Activated naive CD8-positive, alpha-beta T cell treated with anti-CD3 and anti-CD28 coated beads, Interleukin-2, amount 50 U/mL, for 24 hours (primary cell): ENCODE data around the gene EMILIN1.
A peak's percentile ranks its signal among the peaks of the same experiment; 100 is the strongest.

Experiments
- ATAC-seq: fragments of 150-1000 bp; cut with Tn5 transposase; one replicate; pipeline ENCODE4 v1.10.0; 2021
- DNase-seq: peaks from one replicate; pipeline ENCODE4 v3.0.0; 2021
- H3K27ac Mint-ChIP-seq: one replicate; pipeline ENCODE4 v1.8.0; 2021; ENCODE audit warnings: mild to moderate bottlenecking, mixed read lengths
- H3K27me3 Mint-ChIP-seq: one replicate; pipeline ENCODE4 v1.8.0; 2021; ENCODE audit warnings: mixed read lengths
- H3K36me3 Mint-ChIP-seq: one replicate; pipeline ENCODE4 v1.8.0; 2021; ENCODE audit warnings: low read depth, mixed read lengths
- H3K4me1 Mint-ChIP-seq: one replicate; pipeline ENCODE4 v1.8.0; 2021; ENCODE audit warnings: mixed read lengths
- H3K4me3 Mint-ChIP-seq: one replicate; pipeline ENCODE4 v1.8.0; 2021; ENCODE audit warnings: mild to moderate bottlenecking, moderate library complexity, mixed read lengths
- H3K9me3 Mint-ChIP-seq: one replicate; pipeline ENCODE4 v1.8.0; 2021; ENCODE audit warnings: mixed read lengths

The EMILIN1 gene

DNA sequence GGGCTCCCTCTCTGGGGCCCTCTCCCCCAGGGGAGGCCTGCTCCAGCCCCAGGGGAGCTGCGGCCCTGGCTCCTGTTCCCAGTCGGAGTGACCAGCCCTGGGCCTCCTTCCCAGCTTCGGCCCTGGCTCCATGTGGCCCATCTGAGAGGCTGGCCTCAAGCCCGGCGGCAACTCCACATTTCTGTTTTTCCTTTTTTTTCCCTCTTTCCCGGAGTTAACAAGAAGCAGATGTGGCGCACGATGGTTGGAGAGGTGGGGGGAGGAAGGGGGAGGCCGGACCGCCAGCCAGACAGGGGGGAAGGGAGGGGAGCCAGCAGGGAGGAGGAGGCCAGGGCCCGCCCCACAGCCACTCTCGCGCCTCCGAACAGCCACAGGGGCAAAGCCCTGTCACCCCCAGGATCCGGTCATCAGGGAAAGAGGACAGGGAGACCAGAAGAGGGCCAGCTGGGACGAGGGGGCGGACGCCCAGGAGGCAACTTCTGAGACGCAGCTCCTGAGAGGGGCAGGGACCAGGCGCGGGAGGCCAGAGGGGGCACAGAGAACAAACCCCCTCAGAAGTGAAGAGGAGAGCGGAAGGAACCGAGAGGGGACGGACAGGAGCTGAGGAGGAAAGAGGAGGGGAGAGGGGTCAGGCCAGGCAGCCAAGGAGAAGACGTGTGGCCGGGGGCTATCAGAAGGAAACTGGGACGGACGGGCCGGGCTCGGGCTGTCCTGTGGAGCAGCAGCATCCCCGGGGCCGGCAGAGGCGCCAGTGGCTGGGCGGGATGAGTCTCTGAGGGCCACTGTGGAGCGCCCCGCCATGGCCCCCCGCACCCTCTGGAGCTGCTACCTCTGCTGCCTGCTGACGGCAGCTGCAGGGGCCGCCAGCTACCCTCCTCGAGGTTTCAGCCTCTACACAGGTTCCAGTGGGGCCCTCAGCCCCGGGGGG lies at the start of gene EMILIN1:
TSS of gene EMILIN1 (plus strand) at position 349 of the 928 bp plus-strand sequence. CDS start at position 800, 451 bp downstream.
- DNase-seq, result no peak
- Mint-ChIP-seq H3K27me3 (no peaks in the 10 kb centered on the region), H3K27ac (no peak within 1 kb of the TSS), H3K4me1 (peaks cover 50% of the 10 kb centered on the region), H3K36me3 (no peaks in the 10 kb centered on the region), H3K4me3 (no peak within 1 kb of the TSS), H3K9me3 (no peaks in the 10 kb centered on the region)
- ATAC-seq, result no peak

DNA sequence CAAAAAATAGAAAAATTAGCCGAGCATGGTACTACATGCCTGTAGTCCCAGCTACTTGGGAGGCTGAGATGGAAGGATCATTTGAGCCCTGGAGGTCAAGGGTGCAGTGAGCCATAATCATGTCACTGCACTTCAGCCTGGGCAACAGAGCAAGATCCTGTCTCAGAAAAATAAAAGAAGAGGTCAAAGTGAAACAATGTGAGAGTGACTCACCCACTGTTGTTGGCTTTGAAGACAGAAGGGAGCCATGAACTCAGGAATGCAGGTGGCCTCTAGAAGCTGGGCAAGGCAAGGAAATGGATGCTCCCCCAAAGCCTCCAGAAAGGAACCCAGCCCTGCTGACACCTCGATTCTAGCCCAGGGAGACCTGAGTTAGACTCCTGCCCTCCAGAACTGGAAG lies 49.4 kb upstream of the EMILIN1 start:
- H3K27me3 Mint-ChIP-seq, result no peaks in the 10 kb centered on the region
- peaks cover 12% of the 10 kb centered on the region for H3K36me3 Mint-ChIP-seq
- ATAC-seq (no peak), DNase-seq (no peak)
- H3K4me1 Mint-ChIP-seq, result peaks cover 19% of the 10 kb centered on the region
- H3K27ac Mint-ChIP-seq, result no peak overlapping the region
- no peak overlapping the region for H3K4me3 Mint-ChIP-seq
- H3K9me3 Mint-ChIP-seq, result no peaks in the 10 kb centered on the region

DNA sequence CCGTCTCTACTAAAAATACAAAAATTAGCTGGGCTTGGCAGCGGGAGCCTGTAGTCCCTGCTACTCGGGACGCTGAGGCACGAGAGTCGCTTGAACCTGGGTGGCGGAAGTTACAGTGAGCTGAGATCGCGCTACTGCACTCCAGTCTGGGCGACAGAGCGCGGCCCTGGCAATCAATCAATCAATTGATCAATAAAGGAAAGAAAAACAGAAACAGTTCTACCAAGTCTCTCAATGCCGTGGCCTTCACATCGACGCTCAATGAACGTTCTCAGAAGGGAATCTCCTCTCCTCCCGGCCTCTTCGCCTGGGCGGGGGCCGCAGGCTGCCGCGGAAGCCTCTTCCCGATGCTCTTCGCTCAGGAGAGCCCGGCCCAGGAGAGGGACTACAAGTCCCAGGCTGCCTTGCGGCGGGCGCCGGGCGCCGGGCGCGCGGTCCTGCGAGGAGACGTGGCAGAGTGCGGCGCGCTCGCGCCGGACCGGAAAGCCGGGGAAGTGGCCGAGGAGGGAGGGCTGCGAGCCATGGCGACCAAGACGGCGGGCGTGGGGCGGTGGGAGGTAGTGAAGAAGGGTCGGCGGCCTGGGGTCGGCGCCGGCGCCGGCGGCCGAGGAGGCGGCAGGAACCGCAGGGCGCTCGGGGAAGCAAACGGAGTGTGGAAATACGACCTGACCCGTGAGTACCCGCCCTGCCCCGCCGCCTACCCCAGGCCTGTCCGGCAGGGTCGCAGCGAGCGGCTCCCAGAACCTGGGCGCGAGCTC lies 45.7 kb upstream of the EMILIN1 start, which contains the start of gene TMEM214:
TSS of gene TMEM214 (plus strand) at position 471 of the 758 bp plus-strand sequence. CDS start at position 522, 51 bp downstream.
- H3K4me3 Mint-ChIP-seq, result peak within 1 kb of the TSS; percentile 95
- peaks cover 35% of the 10 kb centered on the region for H3K36me3 Mint-ChIP-seq
- DNase-seq, result peak; percentile 86
- H3K4me1 Mint-ChIP-seq, result peaks cover 28% of the 10 kb centered on the region
- peak; percentile 99 for ATAC-seq
- no peaks in the 10 kb centered on the region for H3K9me3 Mint-ChIP-seq
- H3K27ac Mint-ChIP-seq, result peak within 1 kb of the TSS; percentile 91
- H3K27me3 Mint-ChIP-seq, result no peaks in the 10 kb centered on the region

DNA sequence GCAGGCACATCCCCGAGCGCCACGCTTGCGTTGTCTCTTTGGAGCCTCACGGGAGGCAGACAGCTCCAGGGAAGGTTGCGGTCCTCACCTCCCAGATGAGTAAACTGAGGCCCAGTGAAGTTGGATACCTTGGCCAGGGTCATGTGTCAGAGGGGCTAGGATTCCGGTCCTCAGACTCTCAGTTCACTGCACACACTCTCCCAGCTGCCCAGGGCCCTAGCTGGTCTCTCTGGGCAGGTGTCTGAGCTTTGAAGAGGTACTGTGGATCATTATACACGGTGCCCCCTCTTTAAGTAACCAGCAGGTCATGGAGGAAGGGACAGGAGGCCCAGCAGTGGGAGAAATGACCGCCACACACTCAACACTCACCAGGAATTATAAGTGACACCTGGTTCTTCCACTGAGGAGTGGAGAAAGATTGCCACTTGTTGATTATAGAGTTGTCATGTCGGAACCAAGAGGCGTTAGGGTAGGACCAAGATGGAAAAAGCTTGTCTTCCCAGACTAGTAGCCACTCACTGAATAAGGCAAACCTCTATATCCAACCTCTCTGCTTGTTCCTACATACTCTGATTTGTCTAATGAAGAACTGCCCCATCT lies 45.1 kb upstream of the EMILIN1 start:
- Mint-ChIP-seq H3K36me3 (peaks cover 39% of the 10 kb centered on the region), H3K4me1 (peaks cover 28% of the 10 kb centered on the region), H3K27ac (peak overlapping the region; percentile 73), H3K4me3 (peak overlapping the region; percentile 95), H3K9me3 (no peaks in the 10 kb centered on the region), H3K27me3 (no peaks in the 10 kb centered on the region)
- no peak for ATAC-seq
- DNase-seq, result no peak

DNA sequence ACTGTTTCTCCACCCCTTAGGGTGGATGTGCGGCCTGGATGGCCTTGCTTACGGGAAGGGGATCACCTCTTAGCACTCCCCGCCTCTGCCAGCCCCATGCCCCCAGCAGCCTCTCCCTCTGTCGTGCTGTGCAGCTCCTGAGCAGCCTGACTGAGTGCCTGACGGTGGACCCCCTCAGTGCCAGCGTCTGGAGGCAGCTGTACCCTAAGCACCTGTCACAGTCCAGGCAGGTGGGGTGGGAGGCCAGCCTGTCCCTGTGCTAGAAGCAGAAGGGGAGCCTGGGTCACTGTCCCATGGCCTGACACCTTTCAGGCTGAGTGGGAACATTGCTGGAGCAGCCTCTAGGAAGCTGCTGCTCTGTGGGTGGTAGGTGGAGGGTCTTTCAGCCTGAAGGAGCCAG lies 40.4 kb upstream of the EMILIN1 start:
- H3K4me3 Mint-ChIP-seq, result no peak overlapping the region
- ATAC-seq (no peak), DNase-seq (no peak)
- peaks cover 31% of the 10 kb centered on the region for H3K4me1 Mint-ChIP-seq
- H3K9me3 Mint-ChIP-seq, result no peaks in the 10 kb centered on the region
- H3K27ac Mint-ChIP-seq, result no peak overlapping the region
- H3K27me3 Mint-ChIP-seq, result no peaks in the 10 kb centered on the region
- peaks cover 48% of the 10 kb centered on the region for H3K36me3 Mint-ChIP-seq

DNA sequence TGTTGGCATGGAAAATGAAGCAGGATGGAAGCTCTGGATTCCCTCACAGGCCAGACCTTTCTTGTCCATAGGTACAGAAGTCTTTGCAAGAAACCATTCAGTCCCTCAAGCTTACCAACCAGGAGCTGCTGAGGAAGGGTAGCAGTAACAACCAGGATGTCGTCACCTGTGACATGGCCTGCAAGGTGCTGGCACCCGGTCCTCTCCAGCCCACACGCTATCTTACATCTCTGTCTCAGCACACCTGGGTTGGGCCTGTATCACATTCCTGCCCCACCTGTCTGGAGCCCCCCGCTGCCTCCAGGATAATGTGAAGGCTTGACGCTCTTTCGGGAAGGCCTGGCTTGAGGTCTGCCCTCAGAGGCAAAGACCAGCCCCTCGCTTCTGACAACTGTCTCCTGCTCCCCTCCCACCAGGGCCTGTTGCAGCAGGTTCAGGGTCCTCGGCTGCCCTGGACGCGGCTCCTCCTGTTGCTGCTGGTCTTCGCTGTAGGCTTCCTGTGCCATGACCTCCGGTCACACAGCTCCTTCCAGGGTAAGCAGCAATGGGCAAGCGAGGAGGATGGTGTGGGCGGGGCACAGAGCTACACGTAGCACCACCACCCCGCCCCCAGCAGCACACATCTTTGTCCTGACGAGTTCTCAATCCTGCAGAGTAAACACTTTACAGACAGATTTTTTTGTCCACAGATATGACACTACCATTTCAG lies 39.6 kb upstream of the EMILIN1 start:
- Mint-ChIP-seq H3K36me3 (peaks cover 48% of the 10 kb centered on the region), H3K27me3 (no peaks in the 10 kb centered on the region), H3K27ac (no peak overlapping the region), H3K9me3 (no peaks in the 10 kb centered on the region), H3K4me3 (no peak overlapping the region), H3K4me1 (peaks cover 27% of the 10 kb centered on the region)
- DNase-seq (no peak), ATAC-seq (no peak)

DNA sequence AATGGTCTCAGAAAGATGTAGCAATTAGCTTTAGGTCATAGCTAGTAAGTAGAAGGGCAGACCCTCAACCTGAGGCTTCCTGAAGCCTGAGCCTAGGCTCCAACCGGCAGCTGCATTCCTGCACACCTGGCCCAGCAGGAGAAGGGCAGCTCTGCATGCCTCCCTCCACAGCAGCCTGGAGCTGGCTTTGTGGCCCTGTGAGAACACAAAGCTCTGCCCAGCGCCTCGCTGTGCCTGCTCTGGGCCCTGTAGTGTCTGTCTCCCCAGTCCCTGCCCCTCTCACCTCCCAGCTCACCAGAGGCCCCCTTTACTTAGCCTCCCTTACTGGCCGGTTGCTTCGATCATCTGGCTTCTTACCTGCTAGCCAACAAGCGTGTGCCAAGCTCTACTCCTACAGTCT lies 39.0 kb upstream of the EMILIN1 start:
- peaks cover 44% of the 10 kb centered on the region for H3K36me3 Mint-ChIP-seq
- H3K27me3 Mint-ChIP-seq, result no peaks in the 10 kb centered on the region
- H3K27ac Mint-ChIP-seq, result no peak overlapping the region

DNA sequence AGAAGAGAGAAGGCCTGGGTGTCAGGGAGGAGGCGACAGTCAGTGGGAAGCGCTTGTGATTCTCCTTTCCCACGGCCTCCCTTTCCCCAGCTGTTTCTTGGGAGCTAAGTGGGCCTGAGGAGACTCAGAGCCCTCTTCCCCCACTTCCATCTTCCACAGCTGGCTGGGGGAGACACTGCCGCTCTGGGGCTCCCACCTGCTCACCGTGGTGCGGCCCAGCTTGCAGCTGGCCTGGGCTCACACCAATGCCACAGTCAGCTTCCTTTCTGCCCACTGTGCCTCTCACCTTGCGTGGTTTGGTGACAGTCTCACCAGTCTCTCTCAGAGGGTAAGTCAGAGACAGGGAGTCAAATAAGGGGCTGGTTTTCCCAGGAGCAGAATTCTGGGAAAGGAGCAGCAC lies 38.5 kb upstream of the EMILIN1 start:
- Mint-ChIP-seq H3K27ac (no peak overlapping the region), H3K27me3 (no peaks in the 10 kb centered on the region), H3K4me3 (no peak overlapping the region), H3K9me3 (no peaks in the 10 kb centered on the region), H3K36me3 (peaks cover 44% of the 10 kb centered on the region), H3K4me1 (peaks cover 19% of the 10 kb centered on the region)
- DNase-seq (no peak), ATAC-seq (no peak)

More for the DNA sequence above, 39.0 kb upstream of the EMILIN1 start:
- ATAC-seq (no peak), DNase-seq (no peak)
- no peaks in the 10 kb centered on the region for H3K9me3 Mint-ChIP-seq
- H3K4me3 Mint-ChIP-seq, result no peak overlapping the region
- peaks cover 21% of the 10 kb centered on the region for H3K4me1 Mint-ChIP-seq

DNA sequence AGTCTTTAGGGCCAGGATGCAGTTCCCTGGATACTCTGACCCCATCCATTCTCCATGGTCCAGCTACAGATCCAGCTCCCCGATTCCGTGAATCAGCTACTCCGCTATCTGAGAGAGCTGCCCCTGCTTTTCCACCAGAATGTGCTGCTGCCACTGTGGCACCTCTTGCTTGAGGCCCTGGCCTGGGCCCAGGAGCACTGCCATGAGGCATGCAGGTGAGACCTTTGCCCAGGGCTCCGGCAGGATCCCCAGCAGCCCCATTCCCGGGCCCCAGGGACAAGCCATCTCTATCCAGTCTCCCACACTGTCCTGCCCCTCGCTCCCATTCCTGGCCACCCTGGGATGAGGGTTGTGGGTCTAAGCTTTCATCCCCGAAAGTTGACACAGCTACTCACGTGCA lies 38.1 kb upstream of the EMILIN1 start:
- peaks cover 15% of the 10 kb centered on the region for H3K4me1 Mint-ChIP-seq
- H3K9me3 Mint-ChIP-seq, result no peaks in the 10 kb centered on the region
- peaks cover 39% of the 10 kb centered on the region for H3K36me3 Mint-ChIP-seq
- ATAC-seq (no peak), DNase-seq (no peak)
- H3K27ac Mint-ChIP-seq, result no peak overlapping the region
- H3K4me3 Mint-ChIP-seq, result no peak overlapping the region
- H3K27me3 Mint-ChIP-seq, result no peaks in the 10 kb centered on the region

DNA sequence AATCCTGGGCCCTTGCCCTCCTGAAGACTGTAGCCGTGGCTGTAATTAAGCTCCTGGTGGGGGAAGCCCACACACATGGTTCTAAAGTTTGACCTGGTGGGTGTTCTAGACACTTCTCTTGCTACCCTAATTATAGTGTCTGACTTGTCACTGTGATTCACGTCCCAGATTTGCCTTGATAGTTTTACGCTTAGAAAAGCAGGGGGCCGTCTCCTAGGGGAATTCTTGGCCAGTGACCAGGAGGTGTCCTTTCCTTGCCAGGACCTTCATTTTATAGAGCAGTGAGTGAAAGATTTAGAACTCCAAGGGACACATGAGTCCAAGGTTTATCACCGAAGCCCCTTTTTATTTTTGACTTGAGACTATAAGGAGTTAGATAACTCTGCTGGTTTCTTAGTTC lies 36.7 kb upstream of the EMILIN1 start:
- H3K9me3 Mint-ChIP-seq, result no peaks in the 10 kb centered on the region
- no peak overlapping the region for H3K4me3 Mint-ChIP-seq
- H3K27ac Mint-ChIP-seq, result peak overlapping the region; percentile 76
- DNase-seq, result no peak
- no peak for ATAC-seq
- no peaks in the 10 kb centered on the region for H3K27me3 Mint-ChIP-seq
- H3K4me1 Mint-ChIP-seq, result peaks cover 15% of the 10 kb centered on the region
- H3K36me3 Mint-ChIP-seq, result peaks cover 31% of the 10 kb centered on the region

DNA sequence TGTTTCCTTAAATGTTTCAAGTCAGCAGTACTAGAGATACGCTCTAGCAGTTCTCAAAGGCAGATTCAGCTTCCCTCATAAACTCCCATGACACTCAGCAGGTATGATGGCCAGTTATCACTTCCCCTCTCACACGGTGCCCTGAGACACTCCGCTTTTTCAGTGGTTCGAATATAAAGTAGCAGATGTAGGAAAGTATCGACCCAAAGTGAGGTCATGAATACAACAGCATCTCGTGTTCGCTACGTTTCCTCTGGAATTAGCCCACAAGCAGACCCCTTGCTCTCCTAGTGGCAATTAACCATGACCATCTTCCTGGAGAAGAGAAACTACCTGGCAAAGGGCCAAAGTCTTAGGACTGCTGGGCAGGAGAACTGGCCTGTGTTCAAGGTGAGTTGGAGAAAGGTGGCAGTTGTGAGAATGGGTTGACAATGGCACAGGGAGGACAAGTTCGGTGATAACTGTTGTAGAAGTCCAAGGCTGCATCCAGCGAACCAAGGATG lies 36.2 kb upstream of the EMILIN1 start:
- H3K9me3 Mint-ChIP-seq, result no peaks in the 10 kb centered on the region
- H3K36me3 Mint-ChIP-seq, result peaks cover 27% of the 10 kb centered on the region
- no peak for ATAC-seq
- peaks cover 15% of the 10 kb centered on the region for H3K4me1 Mint-ChIP-seq
- no peak overlapping the region for H3K4me3 Mint-ChIP-seq
- peak overlapping the region; percentile 8 for H3K27ac Mint-ChIP-seq
- no peak for DNase-seq
- no peaks in the 10 kb centered on the region for H3K27me3 Mint-ChIP-seq

DNA sequence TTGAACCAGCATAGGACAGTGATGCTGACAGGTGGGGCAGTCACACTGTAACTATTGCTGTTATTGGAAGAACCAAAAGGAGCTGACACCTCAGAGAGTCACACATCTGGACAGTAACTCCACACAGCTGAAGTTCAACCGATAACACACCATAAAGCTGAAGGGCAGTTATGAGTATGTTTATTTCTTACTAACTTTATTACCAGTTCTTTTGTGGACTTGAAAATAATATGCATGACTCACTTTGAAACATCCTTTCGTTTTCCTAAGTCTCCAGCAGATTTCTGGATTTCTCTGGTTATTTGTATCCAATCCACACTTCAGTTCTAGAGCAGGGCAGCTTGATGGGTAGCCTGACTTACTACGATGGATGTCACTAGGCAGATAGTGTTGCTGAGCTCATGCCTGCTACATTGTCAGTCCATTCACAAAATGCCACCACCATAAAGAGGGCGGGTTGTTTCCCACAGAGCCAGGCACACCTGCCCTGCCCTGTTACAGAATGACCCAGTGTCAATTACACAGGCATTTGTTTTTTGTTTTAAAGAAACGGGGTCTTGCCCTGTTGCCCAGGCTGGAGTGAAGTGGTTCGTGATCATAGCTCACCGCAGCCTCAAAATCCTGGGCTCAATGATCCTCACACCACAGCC lies 35.3 kb upstream of the EMILIN1 start:
- DNase-seq, result no peak
- no peaks in the 10 kb centered on the region for H3K27me3 Mint-ChIP-seq
- peak overlapping the region; percentile 8 for H3K27ac Mint-ChIP-seq
- H3K9me3 Mint-ChIP-seq, result no peaks in the 10 kb centered on the region
- H3K4me1 Mint-ChIP-seq, result peaks cover 16% of the 10 kb centered on the region
- peaks cover 20% of the 10 kb centered on the region for H3K36me3 Mint-ChIP-seq
- ATAC-seq, result no peak
- no peak overlapping the region for H3K4me3 Mint-ChIP-seq

DNA sequence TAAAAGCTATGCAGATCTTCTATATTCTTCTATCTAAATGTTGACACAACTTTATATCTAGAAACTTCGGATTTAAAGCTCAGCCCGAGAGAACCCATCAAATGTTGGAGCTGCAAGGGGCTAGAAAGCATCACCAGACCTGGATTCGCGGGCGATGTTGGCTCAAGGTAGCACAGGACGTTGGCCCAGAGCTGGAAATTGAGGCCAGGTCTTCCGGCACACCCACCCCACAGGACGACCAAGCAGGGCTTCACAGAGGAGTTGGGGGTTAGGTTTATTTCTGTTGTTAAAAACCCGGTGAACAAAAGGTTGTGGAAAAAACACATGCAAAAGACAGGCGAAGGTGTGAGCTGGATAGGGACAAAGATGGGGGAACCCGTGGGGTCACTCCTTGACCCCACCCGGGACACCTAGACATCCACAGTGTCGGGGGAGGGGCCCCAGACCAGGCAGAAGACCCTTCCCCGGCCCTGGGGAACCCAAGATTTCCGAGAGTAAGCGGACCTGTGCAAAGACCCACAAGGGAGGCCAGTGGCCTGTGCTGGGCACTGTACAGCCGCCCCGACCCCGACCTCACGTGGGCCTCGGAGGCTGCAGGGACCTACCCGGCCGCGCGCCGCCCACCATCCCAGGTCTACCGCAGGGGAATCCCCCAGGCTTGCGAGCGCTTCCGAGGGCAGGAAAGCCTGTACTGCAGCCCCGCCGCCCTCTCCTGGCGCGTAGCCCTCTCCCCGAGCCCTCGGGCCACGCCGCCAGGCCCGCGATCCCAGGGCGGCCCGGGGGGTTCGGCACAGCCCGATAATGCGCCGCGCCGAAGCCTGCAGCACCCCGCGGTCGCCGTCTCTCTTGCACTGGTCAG lies 28.8 kb upstream of the EMILIN1 start:
- H3K4me1 Mint-ChIP-seq, result peaks cover 29% of the 10 kb centered on the region
- DNase-seq (peak; percentile 81), ATAC-seq (peak; percentile 17)

More for the DNA sequence above, 28.8 kb upstream of the EMILIN1 start:
- Mint-ChIP-seq H3K4me3 (peak overlapping the region; percentile 93), H3K9me3 (peaks cover 7% of the 10 kb centered on the region), H3K27ac (peak overlapping the region; percentile 100), H3K27me3 (peaks cover 8% of the 10 kb centered on the region), H3K36me3 (peaks cover 16% of the 10 kb centered on the region)
